ENCODE measurements around the gene ARID1B. TPM values are rescaled to one million over a fixed set of nuclear protein-coding genes. Genes with fewer than 3 reads are reported as not detected.

The ARID1B gene
- total RNA-seq, 1 donor from 2014 or later, result 26.4 TPM

GRCh38 chr6:157013649-157014304 is 236.6 kb downstream of the ARID1B start:
- DNase-seq (ENCODE audit: low spot score) (no peak), ATAC-seq (no peak)

GRCh38 chr6:157014871-157015270 is 237.7 kb downstream of the ARID1B start:
- no peak for DNase-seq (ENCODE audit: low spot score)

GRCh38 chr6:157017022-157017421 is 239.8 kb downstream of the ARID1B start:
- no peak for DNase-seq (ENCODE audit: low spot score)
- ATAC-seq, result no peak

More at GRCh38 chr6:157014871-157015270, 237.7 kb downstream of the ARID1B start:
- no peak for ATAC-seq

GRCh38 chr6:157017861-157018260 is 240.7 kb downstream of the ARID1B start:
- DNase-seq (ENCODE audit: low spot score) (no peak), ATAC-seq (no peak)

GRCh38 chr6:157019115-157019641 is 242.0 kb downstream of the ARID1B start:
- no peak for ATAC-seq
- DNase-seq (ENCODE audit: low spot score), result no peak

- ATAC-seq (no peak), DNase-seq (ENCODE audit: low spot score) (no peak)
Measured at GRCh38 chr6:157019733-157020132, 242.6 kb downstream of the ARID1B start.

GRCh38 chr6:157020398-157020797 is 243.2 kb downstream of the ARID1B start:
- ATAC-seq, result no peak
- no peak for DNase-seq (ENCODE audit: low spot score)

GRCh38 chr6:157020881-157021343 is 243.7 kb downstream of the ARID1B start:
- ATAC-seq (peak; percentile 43), DNase-seq (ENCODE audit: low spot score) (no peak)

GRCh38 chr6:157021344-157021992 is 244.3 kb downstream of the ARID1B start:
- ATAC-seq (peak; percentile 92), DNase-seq (ENCODE audit: low spot score) (peak; percentile 94)

- peak; percentile 90 for DNase-seq (ENCODE audit: low spot score)
- peak; percentile 86 for ATAC-seq
Measured at GRCh38 chr6:157021993-157022740, 245.0 kb downstream of the ARID1B start.

- no peak for DNase-seq (ENCODE audit: low spot score)
- ATAC-seq, result no peak
Measured at GRCh38 chr6:157023958-157024357, 246.8 kb downstream of the ARID1B start.

- DNase-seq (ENCODE audit: low spot score) (no peak), ATAC-seq (no peak)
Measured at GRCh38 chr6:157024745-157025144, 247.6 kb downstream of the ARID1B start.

- no peak for DNase-seq (ENCODE audit: low spot score)
- ATAC-seq, result no peak
Measured at GRCh38 chr6:157025437-157025836, 248.3 kb downstream of the ARID1B start.

- DNase-seq (ENCODE audit: low spot score) (no peak), ATAC-seq (no peak)
Measured at GRCh38 chr6:157029980-157030690, 253.0 kb downstream of the ARID1B start.

- no peak for ATAC-seq
- no peak for DNase-seq (ENCODE audit: low spot score)
Measured at GRCh38 chr6:157030755-157031154, 253.6 kb downstream of the ARID1B start.

- ATAC-seq (no peak), DNase-seq (ENCODE audit: low spot score) (no peak)
Measured at GRCh38 chr6:157032923-157033322, 255.7 kb downstream of the ARID1B start.

- no peak for DNase-seq (ENCODE audit: low spot score)
- ATAC-seq, result peak; percentile 53
Measured at GRCh38 chr6:157033428-157034140, 256.4 kb downstream of the ARID1B start.

GRCh38 chr6:157034436-157035230 is 257.5 kb downstream of the ARID1B start:
- peak; percentile 83 for ATAC-seq
- no peak for DNase-seq (ENCODE audit: low spot score)

GRCh38 chr6:157035546-157035945 is 258.4 kb downstream of the ARID1B start:
- ATAC-seq (no peak), DNase-seq (ENCODE audit: low spot score) (no peak)
